Measurements from ENCODE around the gene YTHDC1.

- TF ChIP-seq SYNCRIP (IDR thresholded peaks at IDR 0.05; ENCODE audit: insufficient read depth, low read depth, low read length) (no peak), ZNF615 (CRISPR knock-in tag; IDR thresholded peaks at IDR 0.05; ENCODE audit: borderline replicate concordance) (no peak), ZNF350 (CRISPR knock-in tag; IDR thresholded peaks at IDR 0.05; ENCODE audit: borderline replicate concordance, low read depth) (no peak), CTCF (CRISPR knock-in tag; IDR thresholded peaks at IDR 0.05) (no peak), NFIC (IDR thresholded peaks at IDR 0.05; ENCODE audit: low read length) (no peak), JUND (CRISPR knock-in tag; IDR thresholded peaks at IDR 0.05) (no peak), ZBTB4 (CRISPR knock-in tag; IDR thresholded peaks at IDR 0.05; ENCODE audit: borderline replicate concordance) (no peak)
- TF ChIP-seq, protein P1, sequence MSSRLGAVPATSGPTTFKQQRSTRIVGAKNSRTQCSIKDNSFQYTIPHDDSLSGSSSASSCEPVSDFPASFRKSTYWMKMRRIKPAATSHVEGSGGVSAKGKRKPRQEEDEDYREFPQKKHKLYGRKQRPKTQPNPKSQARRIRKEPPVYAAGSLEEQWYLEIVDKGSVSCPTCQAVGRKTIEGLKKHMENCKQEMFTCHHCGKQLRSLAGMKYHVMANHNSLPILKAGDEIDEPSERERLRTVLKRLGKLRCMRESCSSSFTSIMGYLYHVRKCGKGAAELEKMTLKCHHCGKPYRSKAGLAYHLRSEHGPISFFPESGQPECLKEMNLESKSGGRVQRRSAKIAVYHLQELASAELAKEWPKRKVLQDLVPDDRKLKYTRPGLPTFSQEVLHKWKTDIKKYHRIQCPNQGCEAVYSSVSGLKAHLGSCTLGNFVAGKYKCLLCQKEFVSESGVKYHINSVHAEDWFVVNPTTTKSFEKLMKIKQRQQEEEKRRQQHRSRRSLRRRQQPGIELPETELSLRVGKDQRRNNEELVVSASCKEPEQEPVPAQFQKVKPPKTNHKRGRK (CRISPR knock-in tag; IDR thresholded peaks at IDR 0.05): no peak
Observed at GRCh38 chr4:68365068-68365467, 15.2 kb upstream of the YTHDC1 start.
